Activated CD8-positive, alpha-beta memory T cell treated with anti-CD3 and anti-CD28 coated beads for 24 hours (primary cell): Measurements from ENCODE around the gene CHST12.

Source experiments
- DNase-seq: peaks from one replicate; pipeline ENCODE4 v3.0.0-alpha.2; 2020

The CHST12 gene

DNA sequence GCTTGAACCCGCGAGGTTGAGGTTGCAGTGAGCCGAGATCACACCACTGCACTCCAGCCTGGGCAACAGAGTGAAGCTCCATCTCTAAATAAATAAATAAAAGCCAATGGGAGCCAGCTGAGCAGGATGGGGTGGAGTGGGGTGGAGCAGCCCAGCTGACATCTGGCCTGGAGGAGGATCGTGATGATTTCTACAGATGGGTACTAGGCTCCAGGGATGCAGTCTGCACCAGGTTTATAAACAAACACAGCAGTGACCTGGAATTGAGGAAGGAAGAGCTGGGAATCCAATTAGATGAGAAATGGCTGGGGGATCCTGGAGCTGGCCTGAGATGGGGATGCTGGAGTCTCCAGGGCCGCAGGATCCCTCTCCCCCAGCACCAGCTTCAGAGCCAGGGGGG lies 80.1 kb downstream of the CHST12 start:
- no peak for DNase-seq

GRCh38 chr7:2484868-2485267 lies 81.5 kb downstream of the CHST12 start:
- DNase-seq: no peak

DNA sequence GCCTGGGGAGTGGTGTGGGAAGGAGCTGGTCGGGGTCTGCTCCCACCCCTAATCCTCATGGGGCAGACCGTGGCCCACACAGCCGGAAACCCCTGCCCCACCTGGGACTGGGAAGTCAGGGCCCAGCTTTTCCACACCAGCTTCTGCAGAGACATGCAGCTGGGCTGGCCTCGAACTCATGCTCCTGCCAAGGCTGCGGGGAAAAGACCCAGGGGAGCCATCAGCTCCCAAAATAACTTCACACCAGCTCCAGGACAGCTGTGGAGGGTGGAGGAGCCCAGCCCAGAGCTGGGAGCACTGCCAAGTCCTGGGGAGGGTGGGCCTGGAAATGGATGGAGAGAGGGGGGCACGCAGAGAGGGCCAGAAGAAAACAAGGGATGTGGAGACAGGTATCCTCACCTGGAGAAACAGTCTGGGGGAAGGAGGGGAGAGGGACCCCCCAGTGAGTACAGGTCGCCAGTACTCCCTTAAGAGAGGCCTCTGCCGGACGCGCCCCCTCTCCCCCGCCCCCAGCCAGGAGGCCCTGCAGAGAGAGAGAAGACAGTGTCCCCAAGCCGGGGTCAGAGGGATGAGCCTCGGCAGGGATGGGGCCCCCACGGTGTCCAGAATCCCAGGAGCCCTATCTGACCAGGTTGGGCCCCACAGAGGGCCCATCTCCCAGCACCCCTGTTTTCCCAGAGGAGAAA lies 84.3 kb downstream of the CHST12 start:
- DNase-seq: no peak

GRCh38 chr7:2488272-2488645 lies 84.8 kb downstream of the CHST12 start:
- no peak for DNase-seq

DNA sequence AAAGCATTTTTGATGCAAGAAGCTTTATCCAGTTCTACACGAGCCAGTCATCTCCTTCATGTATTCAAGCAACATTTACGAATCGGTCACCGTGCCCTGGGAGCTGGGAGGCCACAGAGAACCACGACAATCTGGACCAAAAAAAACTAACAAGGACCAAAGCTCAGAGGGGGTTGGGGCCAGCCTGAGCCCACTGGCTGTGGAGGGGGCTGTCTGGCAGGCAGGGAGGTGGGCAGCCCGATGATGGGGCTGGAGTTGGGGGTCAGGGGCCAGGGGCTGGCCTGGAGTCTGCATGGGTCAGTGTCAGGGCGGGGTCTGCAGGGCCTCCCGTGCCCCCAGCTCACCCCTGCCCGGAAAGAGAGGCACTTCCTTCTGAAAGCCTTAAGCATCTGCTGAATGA lies 85.3 kb downstream of the CHST12 start:
- no peak for DNase-seq

DNA sequence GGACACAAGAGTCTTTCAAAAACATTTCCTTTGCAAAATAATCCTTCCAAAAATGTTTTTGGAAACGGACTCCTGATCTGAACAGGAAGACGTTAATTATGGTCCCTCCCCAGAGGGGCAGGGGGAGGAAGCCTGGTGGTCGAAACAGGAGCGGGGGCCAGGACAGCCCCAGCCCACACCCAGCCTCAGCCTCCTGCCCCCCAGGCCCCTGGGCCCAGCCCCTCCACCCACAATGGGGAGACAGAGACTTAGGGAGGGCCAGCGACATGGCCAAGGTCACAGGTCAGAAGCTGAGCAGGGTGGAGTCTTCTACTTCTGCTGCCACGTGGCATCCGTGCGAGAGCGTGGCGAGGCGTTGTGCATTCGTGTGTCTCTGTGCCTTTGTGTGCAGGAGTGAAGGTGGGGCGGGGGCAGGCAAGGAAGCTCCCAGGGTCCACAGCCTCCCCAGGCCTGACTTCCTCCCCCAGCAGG lies 86.8 kb downstream of the CHST12 start:
- DNase-seq: no peak

- no peak for DNase-seq
Measured at GRCh38 chr7:2492038-2492437, 88.6 kb downstream of the CHST12 start.

- DNase-seq: no peak
Measured at GRCh38 chr7:2493205-2494164, 90.1 kb downstream of the CHST12 start.

DNA sequence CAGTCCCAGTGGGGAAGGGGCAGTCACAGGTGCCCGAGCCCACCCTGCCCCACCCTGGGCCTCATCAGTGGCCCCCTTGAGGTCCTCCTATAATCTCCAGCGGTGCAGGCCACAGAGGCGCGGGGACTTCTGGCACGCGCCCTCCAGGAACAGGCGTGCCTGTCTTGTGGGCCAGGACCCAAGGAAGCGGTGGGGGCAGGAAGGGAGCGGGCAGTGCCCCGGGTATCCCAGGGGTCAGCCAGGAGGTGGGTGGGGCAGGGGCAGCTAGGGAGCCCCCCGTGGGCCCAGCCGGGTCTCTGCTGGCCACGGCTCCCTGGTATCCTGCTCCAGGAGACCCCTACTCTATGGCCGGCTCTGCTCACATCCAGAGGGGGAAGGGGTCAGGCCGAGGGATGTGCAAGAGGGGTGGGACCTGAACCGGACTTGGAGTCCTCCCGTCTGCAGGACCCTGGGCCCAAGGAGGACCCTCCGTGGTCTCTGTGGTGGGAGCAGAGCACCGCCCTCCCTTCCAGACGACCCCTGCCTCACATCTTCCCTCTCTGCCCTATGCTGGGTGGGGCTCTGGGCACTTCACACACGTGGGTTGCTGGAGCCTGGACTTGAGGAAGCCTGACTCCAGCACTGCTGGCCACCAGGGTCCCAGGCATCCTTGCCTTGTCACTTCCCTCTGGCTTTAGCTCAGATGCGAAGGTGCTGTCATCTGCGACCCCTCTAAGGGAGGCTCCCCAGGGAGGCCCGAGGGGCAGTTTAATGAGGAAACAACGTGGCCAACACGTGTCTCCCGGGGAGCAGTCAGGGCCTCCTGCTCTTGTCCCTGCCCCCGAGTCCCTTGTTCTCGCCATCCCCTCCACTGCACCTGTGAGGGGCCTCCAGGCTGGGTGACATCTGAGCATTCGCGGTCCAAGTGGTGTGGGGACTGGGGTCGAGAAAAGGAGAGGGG lies 91.0 kb downstream of the CHST12 start:
- DNase-seq: no peak

GRCh38 chr7:2495418-2496299 lies 92.2 kb downstream of the CHST12 start:
- no peak for DNase-seq

DNA sequence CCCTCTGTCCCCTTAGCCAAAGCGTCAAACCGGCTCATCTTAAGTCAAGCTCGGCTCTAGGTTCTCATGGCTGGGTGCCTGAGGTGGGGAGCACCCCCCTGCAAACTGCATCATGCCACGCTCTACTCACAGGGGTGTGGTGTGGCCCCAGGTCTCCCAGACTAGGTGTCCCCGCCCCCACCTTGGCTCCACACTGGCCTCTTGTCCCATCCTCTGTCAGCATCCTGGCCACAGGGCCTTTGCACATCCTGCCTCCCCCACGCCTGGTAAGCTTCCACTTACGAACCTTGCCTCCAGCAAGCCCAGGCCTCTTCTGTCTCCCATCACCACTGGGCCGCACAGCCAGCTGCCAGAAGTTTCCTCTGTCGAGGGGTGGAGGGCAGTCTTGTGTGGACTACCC lies 93.0 kb downstream of the CHST12 start:
- DNase-seq: no peak

GRCh38 chr7:2497065-2497464 lies 93.7 kb downstream of the CHST12 start:
- DNase-seq: no peak

DNA sequence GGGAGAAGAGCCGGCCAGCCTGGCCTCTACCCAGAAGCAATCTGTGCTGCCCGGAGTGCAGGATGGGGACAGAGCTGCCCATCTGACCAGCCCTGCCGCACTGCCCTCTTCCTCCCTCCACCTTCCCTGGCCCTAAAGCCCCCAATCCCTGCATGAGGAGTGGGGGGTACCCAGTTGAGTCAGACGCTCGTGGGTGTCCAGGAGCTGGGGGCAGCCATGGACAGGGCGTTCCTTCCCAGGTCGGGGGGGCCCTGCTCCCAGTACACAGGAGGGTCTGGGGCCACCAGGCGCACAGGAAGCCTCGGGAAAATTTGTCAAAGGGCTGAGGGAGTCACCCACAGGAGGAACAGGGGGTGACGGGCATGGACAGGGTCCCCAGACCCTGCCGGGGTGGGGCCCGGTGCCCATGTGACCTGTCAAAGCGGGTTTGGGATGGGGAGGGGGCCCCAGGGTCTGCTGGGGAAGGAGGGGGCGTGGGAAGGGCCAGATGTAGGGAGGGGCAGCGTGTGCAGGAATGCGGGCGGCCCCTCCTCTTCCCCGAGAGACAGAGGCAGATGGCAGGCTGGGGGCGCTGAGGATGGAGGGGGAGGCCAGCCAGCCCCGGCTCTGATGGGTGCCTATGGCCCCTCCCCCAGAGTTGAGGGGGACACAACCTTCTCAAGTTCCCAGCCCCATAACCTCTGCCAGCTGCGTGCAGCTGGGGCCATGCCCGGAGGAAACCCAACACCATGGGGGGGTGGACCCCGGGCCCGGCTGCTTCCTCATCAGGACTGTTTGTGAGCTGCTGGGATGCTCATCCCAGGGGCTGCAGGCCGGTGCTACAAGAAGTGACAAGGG lies 94.3 kb downstream of the CHST12 start:
- DNase-seq: no peak
